Astrocyte (in vitro differentiated cells and primary cell): ENCODE results near the gene EVI5L. TPM values are rescaled to one million over a fixed set of nuclear protein-coding genes. Genes with fewer than 3 reads are reported as not detected.

ENCODE experiments used
- DNase-seq: peaks from one replicate; pipeline ENCODE4 v3.0.0-alpha.2; 2010; ENCODE audit warnings: low read depth
- FAIRE-seq: peaks from 2 replicates; lab custom pipeline; 2011; peaks lifted over from hg19 to GRCh38; lab: Jason Lieb, UNC
- H2AFZ ChIP-seq: 2 replicates; pipeline ENCODE4 v1.6.0; 2012; ENCODE audit warnings: low read depth, low read length, inconsistent platforms
- H3K27ac ChIP-seq: 2 replicates; pipeline ENCODE4 v1.5.1; 2011; ENCODE audit warnings: low read depth, low read length, inconsistent platforms
- H3K27me3 ChIP-seq: 2 replicates; pipeline ENCODE4 v1.6.0; 2011; ENCODE audit warnings: low read length, inconsistent platforms; ENCODE audit not compliant: insufficient read depth
- H3K36me3 ChIP-seq: 2 replicates; pipeline ENCODE4 v1.5.1; 2011; ENCODE audit warnings: low read length, inconsistent platforms; ENCODE audit not compliant: insufficient read depth
- H3K4me1 ChIP-seq: 2 replicates; pipeline ENCODE4 v1.5.1; 2011; ENCODE audit warnings: low read length, inconsistent platforms; ENCODE audit not compliant: insufficient read depth
- H3K4me2 ChIP-seq: 2 replicates; pipeline ENCODE4 v1.6.0; 2012; ENCODE audit warnings: low read length, inconsistent platforms
- H3K4me3 ChIP-seq: 2 replicates; pipeline ENCODE4 v1.5.1; 2011; ENCODE audit warnings: low read depth, mild to moderate bottlenecking, low read length, inconsistent platforms; ENCODE audit not compliant: insufficient read depth
- H3K79me2 ChIP-seq: 2 replicates; pipeline ENCODE4 v1.6.0; 2012; ENCODE audit warnings: mild to moderate bottlenecking, low read length, inconsistent platforms; ENCODE audit not compliant: insufficient read depth
- H3K9ac ChIP-seq: 2 replicates; pipeline ENCODE4 v1.6.0; 2012; ENCODE audit warnings: mild to moderate bottlenecking, low read length, inconsistent platforms
- H3K9me3 ChIP-seq: 2 replicates; pipeline ENCODE4 v1.5.1; 2012; ENCODE audit warnings: low read depth, mild to moderate bottlenecking, low read length, inconsistent platforms; ENCODE audit not compliant: insufficient read depth
- H4K20me1 ChIP-seq: 2 replicates; pipeline ENCODE4 v1.6.0; 2012; ENCODE audit warnings: low read length, inconsistent platforms; ENCODE audit not compliant: insufficient read depth
- H3K27ac Mint-ChIP-seq: one replicate; pipeline ENCODE4 v1.8.0; 2021; ENCODE audit warnings: mild to moderate bottlenecking, mixed read lengths; ENCODE audit not compliant: unreplicated experiment
- H3K27me3 Mint-ChIP-seq: one replicate; pipeline ENCODE4 v1.8.0; 2021; ENCODE audit warnings: low read depth, mixed read lengths; ENCODE audit not compliant: unreplicated experiment
- H3K36me3 Mint-ChIP-seq: one replicate; pipeline ENCODE4 v1.8.0; 2021; ENCODE audit warnings: low read depth, mixed read lengths; ENCODE audit not compliant: unreplicated experiment
- H3K4me1 Mint-ChIP-seq: one replicate; pipeline ENCODE4 v1.8.0; 2021; ENCODE audit warnings: low read depth, mixed read lengths; ENCODE audit not compliant: unreplicated experiment
- H3K4me3 Mint-ChIP-seq: one replicate; pipeline ENCODE4 v1.8.0; 2021; ENCODE audit warnings: mild to moderate bottlenecking, moderate library complexity, mixed read lengths; ENCODE audit not compliant: unreplicated experiment
- H3K9me3 Mint-ChIP-seq: one replicate; pipeline ENCODE4 v1.8.0; 2021; ENCODE audit warnings: mild to moderate bottlenecking, mixed read lengths; ENCODE audit not compliant: unreplicated experiment
- CTCF ChIP-seq: IDR thresholded peaks from 2 replicates; pipeline ENCODE4 v1.5.1; 2011; ENCODE audit warnings: low read depth, mild to moderate bottlenecking, inconsistent platforms, low read length, moderate library complexity; ENCODE audit not compliant: insufficient read depth
- EZH2 ChIP-seq: IDR thresholded peaks from 2 replicates; pipeline ENCODE4 v1.6.1; 2012; ENCODE audit warnings: mild to moderate bottlenecking, low read length, inconsistent platforms; ENCODE audit not compliant: insufficient read depth
- total RNA-seq: library from RNA; stranded (reverse); gene quantifications from 2 replicates; pipeline ENCODE4 v1.2.1, GENCODE V29; 2021

The EVI5L gene
- total RNA-seq, 1 donor from 2014 or later, result 22.1 TPM

- Histone ChIP-seq H3K79me2 (no peaks in the 10 kb centered on the region), H3K27me3 (no peaks in the 10 kb centered on the region), H2AFZ (no peak overlapping the region), H3K9ac (no peak overlapping the region), H3K9me3 (peaks cover 6% of the 10 kb centered on the region), H3K4me3 (no peak overlapping the region), H3K36me3 (no peaks in the 10 kb centered on the region), H4K20me1 (no peaks in the 10 kb centered on the region), H3K4me2 (no peak overlapping the region), H3K27ac (no peak overlapping the region), H3K4me1 (no peaks in the 10 kb centered on the region)
- Mint-ChIP-seq H3K27me3 (peaks cover 8% of the 10 kb centered on the region), H3K4me3 (no peak overlapping the region), H3K27ac (no peak overlapping the region), H3K9me3 (peaks cover 25% of the 10 kb centered on the region), H3K36me3 (no peaks in the 10 kb centered on the region), H3K4me1 (no peaks in the 10 kb centered on the region)
- DNase-seq, result no peak
- FAIRE-seq, result no peak
- TF ChIP-seq EZH2 (no peak), CTCF (no peak)
These were observed 28.9 kb upstream of the EVI5L start for GRCh38 chr19:7801020-7801570.

GRCh38 chr19:7806234-7806633 is 23.8 kb upstream of the EVI5L start:
- Mint-ChIP-seq H3K4me3 (no peak overlapping the region), H3K9me3 (peaks cover 18% of the 10 kb centered on the region), H3K4me1 (peaks cover 2% of the 10 kb centered on the region), H3K27ac (no peak overlapping the region), H3K27me3 (peaks cover 7% of the 10 kb centered on the region), H3K36me3 (no peaks in the 10 kb centered on the region)
- no peaks in the 10 kb centered on the region for H3K4me1 ChIP-seq
- H3K27me3 ChIP-seq, result no peaks in the 10 kb centered on the region
- H4K20me1 ChIP-seq, result no peaks in the 10 kb centered on the region
- H3K4me3 ChIP-seq, result no peak overlapping the region
- no peak overlapping the region for H2AFZ ChIP-seq
- H3K9me3 ChIP-seq, result peaks cover 1% of the 10 kb centered on the region
- FAIRE-seq (no peak), DNase-seq (no peak)
- H3K27ac ChIP-seq, result no peak overlapping the region
- H3K36me3 ChIP-seq, result no peaks in the 10 kb centered on the region
- no peaks in the 10 kb centered on the region for H3K79me2 ChIP-seq
- no peak overlapping the region for H3K9ac ChIP-seq
- no peak overlapping the region for H3K4me2 ChIP-seq
- no peak for TF ChIP-seq CTCF
- TF ChIP-seq EZH2, result no peak

DNA sequence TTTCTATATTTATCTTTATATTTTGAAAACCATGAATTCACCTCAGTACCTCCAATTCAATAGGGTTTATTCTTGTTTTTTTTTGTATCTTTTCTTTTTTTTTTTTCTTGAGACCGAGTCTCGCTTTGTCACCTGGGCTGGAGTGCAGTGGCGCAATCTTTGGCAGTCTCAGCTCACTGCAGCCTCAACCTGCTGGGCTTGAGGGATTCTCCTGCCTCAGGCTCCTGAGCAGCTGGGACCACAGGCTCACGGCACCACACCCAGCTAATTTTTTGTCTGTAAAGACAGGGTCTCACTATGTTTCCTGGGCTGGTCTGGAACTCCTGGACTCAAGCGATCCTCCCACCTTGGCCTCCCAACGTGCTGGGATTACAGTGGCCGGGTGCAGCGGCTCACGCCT is 23.1 kb upstream of the EVI5L start:
- no peak overlapping the region for H2AFZ ChIP-seq
- TF ChIP-seq EZH2 (no peak), CTCF (no peak)
- FAIRE-seq (no peak), DNase-seq (no peak)
- no peak overlapping the region for H3K27ac Mint-ChIP-seq
- H3K9me3 ChIP-seq, result no peaks in the 10 kb centered on the region
- H3K4me2 ChIP-seq, result no peak overlapping the region
- H3K4me3 Mint-ChIP-seq, result no peak overlapping the region
- peaks cover 2% of the 10 kb centered on the region for H3K4me1 Mint-ChIP-seq
- no peaks in the 10 kb centered on the region for H3K36me3 Mint-ChIP-seq
- H3K4me3 ChIP-seq, result no peak overlapping the region
- H3K9ac ChIP-seq, result no peak overlapping the region
- H4K20me1 ChIP-seq, result no peaks in the 10 kb centered on the region
- no peaks in the 10 kb centered on the region for H3K36me3 ChIP-seq
- H3K27me3 Mint-ChIP-seq, result peaks cover 7% of the 10 kb centered on the region
- peaks cover 25% of the 10 kb centered on the region for H3K9me3 Mint-ChIP-seq
- H3K27ac ChIP-seq, result no peak overlapping the region
- no peaks in the 10 kb centered on the region for H3K27me3 ChIP-seq
- H3K4me1 ChIP-seq, result no peaks in the 10 kb centered on the region
- H3K79me2 ChIP-seq, result no peaks in the 10 kb centered on the region
